DND-41 (cell line): ENCODE results near the gene DUSP1.

Source experiments
- EZH2 ChIP-seq: IDR thresholded peaks from 3 replicates; pipeline ENCODE4 v1.6.1; 2012; ENCODE audit warnings: borderline replicate concordance, low read depth, mild to moderate bottlenecking, moderate library complexity, low read length, inconsistent platforms; ENCODE audit not compliant: severe bottlenecking
- TF ChIP-seq, protein P1 (sequence below): IDR thresholded peaks from 2 replicates; pipeline ENCODE4 v1.5.1; 2012; ENCODE audit warnings: borderline replicate concordance, low read length, moderate library complexity, mild to moderate bottlenecking; ENCODE audit not compliant: poor library complexity, severe bottlenecking; ENCODE audit errors: extremely low read depth

DNA sequence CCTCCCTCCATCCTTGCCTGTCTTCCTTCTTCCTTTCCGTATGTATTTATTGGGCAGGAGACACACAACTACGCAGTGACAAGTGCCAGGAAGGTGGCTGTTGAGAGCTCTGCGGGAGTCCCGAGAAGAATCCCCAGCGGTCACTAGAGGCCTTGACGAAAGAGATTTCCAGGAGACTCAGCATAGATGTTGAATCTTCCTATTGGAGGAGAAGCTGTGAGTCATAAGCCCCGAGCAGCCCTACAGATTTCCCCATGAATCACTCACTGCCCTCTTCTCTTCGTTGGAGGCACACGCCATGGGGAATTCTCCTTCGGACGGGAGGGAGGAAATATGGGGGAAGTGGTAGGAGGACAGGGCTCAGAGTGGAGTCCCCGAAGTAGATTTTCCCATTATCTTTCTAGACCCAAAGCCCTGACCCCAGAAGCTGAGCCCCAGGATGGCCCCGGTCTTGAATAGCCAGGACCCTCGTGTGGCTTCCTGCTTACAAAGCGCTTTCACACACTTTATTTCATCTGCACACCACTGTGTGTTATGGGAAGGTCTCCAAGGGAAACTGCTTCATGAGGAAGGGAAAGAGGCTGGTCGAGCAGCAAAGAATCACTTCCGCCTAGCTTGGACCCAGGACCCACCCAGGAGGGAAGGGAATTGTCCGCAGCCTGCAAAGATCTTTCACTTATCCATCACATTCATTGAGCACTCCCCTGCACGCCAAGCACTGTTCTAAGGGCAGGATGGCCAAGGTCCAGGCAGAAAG is 12.7 kb downstream of the DUSP1 start:
- TF ChIP-seq, protein P1, sequence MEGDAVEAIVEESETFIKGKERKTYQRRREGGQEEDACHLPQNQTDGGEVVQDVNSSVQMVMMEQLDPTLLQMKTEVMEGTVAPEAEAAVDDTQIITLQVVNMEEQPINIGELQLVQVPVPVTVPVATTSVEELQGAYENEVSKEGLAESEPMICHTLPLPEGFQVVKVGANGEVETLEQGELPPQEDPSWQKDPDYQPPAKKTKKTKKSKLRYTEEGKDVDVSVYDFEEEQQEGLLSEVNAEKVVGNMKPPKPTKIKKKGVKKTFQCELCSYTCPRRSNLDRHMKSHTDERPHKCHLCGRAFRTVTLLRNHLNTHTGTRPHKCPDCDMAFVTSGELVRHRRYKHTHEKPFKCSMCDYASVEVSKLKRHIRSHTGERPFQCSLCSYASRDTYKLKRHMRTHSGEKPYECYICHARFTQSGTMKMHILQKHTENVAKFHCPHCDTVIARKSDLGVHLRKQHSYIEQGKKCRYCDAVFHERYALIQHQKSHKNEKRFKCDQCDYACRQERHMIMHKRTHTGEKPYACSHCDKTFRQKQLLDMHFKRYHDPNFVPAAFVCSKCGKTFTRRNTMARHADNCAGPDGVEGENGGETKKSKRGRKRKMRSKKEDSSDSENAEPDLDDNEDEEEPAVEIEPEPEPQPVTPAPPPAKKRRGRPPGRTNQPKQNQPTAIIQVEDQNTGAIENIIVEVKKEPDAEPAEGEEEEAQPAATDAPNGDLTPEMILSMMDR = no peak
- no peak for TF ChIP-seq EZH2
